ENCODE results near the gene EXOC6B.

Gene EXOC6B

GRCh38 chr2:72191441-72191840 is 634.4 kb downstream of the EXOC6B start:
- no peak for ATAC-seq
- TF ChIP-seq CSDC2 (CRISPR knock-in tag; IDR thresholded peaks at IDR 0.05) (no peak), PPARA (CRISPR knock-in tag; IDR thresholded peaks at IDR 0.05; ENCODE audit: borderline replicate concordance) (no peak), ZNF565 (CRISPR knock-in tag; conservative IDR thresholded peaks at IDR 0.05; ENCODE audit: low read depth) (no peak), ZFP30 (CRISPR knock-in tag; IDR thresholded peaks at IDR 0.05) (no peak), OSR1 (CRISPR knock-in tag; IDR thresholded peaks at IDR 0.05) (no peak), PATZ1 (CRISPR knock-in tag; IDR thresholded peaks at IDR 0.05; ENCODE audit: borderline replicate concordance) (no peak), TCF4 (CRISPR knock-in tag; IDR thresholded peaks at IDR 0.05; ENCODE audit: borderline replicate concordance) (no peak), ZC3H10 (CRISPR knock-in tag; IDR thresholded peaks at IDR 0.05) (no peak), ZNF8 (CRISPR knock-in tag; IDR thresholded peaks at IDR 0.05) (no peak), ESRRG (CRISPR knock-in tag; IDR thresholded peaks at IDR 0.05) (no peak), SNAI2 (CRISPR knock-in tag; IDR thresholded peaks at IDR 0.05) (no peak), RARB (CRISPR knock-in tag; IDR thresholded peaks at IDR 0.05) (no peak), ZFP3 (CRISPR knock-in tag; IDR thresholded peaks at IDR 0.05) (no peak), CSRNP3 (CRISPR knock-in tag; IDR thresholded peaks at IDR 0.05) (no peak), ISL1 (CRISPR knock-in tag; IDR thresholded peaks at IDR 0.05) (no peak), ZNF70 (CRISPR knock-in tag; IDR thresholded peaks at IDR 0.05) (no peak), TSHZ2 (CRISPR knock-in tag; IDR thresholded peaks at IDR 0.05) (no peak), POU6F1 (CRISPR knock-in tag; IDR thresholded peaks at IDR 0.05; ENCODE audit: borderline replicate concordance, low read depth) (no peak)

GRCh38 chr2:72185206-72185605 is 640.6 kb downstream of the EXOC6B start:
- ATAC-seq: no peak
- TF ChIP-seq OSR1 (CRISPR knock-in tag; IDR thresholded peaks at IDR 0.05) (no peak), ZNF565 (CRISPR knock-in tag; conservative IDR thresholded peaks at IDR 0.05; ENCODE audit: low read depth) (no peak), ZC3H10 (CRISPR knock-in tag; IDR thresholded peaks at IDR 0.05) (no peak), CSDC2 (CRISPR knock-in tag; IDR thresholded peaks at IDR 0.05) (no peak), PATZ1 (CRISPR knock-in tag; IDR thresholded peaks at IDR 0.05; ENCODE audit: borderline replicate concordance) (no peak), TSHZ2 (CRISPR knock-in tag; IDR thresholded peaks at IDR 0.05) (no peak), ISL1 (CRISPR knock-in tag; IDR thresholded peaks at IDR 0.05) (no peak), ZNF8 (CRISPR knock-in tag; IDR thresholded peaks at IDR 0.05) (no peak), POU6F1 (CRISPR knock-in tag; IDR thresholded peaks at IDR 0.05; ENCODE audit: borderline replicate concordance, low read depth) (no peak), ARNTL (CRISPR knock-in tag; IDR thresholded peaks at IDR 0.05; ENCODE audit: borderline replicate concordance, low read depth) (no peak), PPARA (CRISPR knock-in tag; IDR thresholded peaks at IDR 0.05; ENCODE audit: borderline replicate concordance) (no peak)

Data from SK-N-SH treated with all-trans-retinoic acid at 6 μM for 48 hours (cell line).